Gastrocnemius medialis (tissue), 4 donors: Measurements from ENCODE around the gene RPE.

ENCODE experiments used
- POLR2A ChIP-seq, 2 donors: fragments of 450-650 bp; IDR thresholded peaks; one replicate each; pipeline ENCODE4 v1.6.1; 2017; ENCODE audit warnings: antibody characterized with exemption in 2 of 2, mild to moderate bottlenecking in 2 of 2, moderate library complexity in 2 of 2
- TF ChIP-seq, protein P1 (sequence below), 5 experiments: fragments of 450-650 bp in 3 of 5; fragments of 200-600 bp in 2 of 5; sonication (generic) in 2 of 5; IDR thresholded peaks in 4 of 5; conservative IDR thresholded peaks in 1 of 5; 1 replicate in 4 of 5; 2 replicates in 1 of 5; pipeline ENCODE4 v1.5.1; 2016 to 2019; ENCODE audit warnings: antibody characterized with exemption in 5 of 5, mild to moderate bottlenecking in 3 of 5, moderate library complexity in 3 of 5

DNA sequence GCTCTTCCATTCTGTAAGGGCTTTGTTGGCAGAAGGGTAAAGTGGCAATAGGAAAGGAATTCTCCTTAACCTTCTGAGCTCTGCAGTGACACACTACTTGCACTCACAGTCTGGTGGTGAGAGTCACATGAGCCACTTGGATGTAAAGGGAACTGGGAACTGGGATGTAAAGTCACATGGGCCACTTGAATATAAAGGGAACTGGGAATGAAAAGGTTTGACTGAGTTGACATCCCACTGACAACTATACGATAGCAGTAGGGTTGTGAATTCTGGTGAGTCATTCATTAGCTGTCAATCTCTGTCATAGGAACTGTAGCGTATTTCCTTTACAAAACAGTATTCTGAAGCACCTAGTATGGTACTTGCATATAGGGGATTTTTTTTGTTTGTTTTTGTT, 5.5 kb downstream of the RPE start:
- TF ChIP-seq, protein P1, sequence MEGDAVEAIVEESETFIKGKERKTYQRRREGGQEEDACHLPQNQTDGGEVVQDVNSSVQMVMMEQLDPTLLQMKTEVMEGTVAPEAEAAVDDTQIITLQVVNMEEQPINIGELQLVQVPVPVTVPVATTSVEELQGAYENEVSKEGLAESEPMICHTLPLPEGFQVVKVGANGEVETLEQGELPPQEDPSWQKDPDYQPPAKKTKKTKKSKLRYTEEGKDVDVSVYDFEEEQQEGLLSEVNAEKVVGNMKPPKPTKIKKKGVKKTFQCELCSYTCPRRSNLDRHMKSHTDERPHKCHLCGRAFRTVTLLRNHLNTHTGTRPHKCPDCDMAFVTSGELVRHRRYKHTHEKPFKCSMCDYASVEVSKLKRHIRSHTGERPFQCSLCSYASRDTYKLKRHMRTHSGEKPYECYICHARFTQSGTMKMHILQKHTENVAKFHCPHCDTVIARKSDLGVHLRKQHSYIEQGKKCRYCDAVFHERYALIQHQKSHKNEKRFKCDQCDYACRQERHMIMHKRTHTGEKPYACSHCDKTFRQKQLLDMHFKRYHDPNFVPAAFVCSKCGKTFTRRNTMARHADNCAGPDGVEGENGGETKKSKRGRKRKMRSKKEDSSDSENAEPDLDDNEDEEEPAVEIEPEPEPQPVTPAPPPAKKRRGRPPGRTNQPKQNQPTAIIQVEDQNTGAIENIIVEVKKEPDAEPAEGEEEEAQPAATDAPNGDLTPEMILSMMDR (IDR thresholded peaks at IDR 0.05 in 4 of 5, conservative IDR thresholded peaks at IDR 0.05 in 1 of 5), result no peak
- no peak for TF ChIP-seq POLR2A (IDR thresholded peaks at IDR 0.05)
